Keratinocyte (primary cell): Measurements from ENCODE around the gene TMEM253. TPM values are rescaled to one million over a fixed set of nuclear protein-coding genes. Genes with fewer than 3 reads are reported as not detected.

Experiments
- DNase-seq: peaks from one replicate; pipeline ENCODE4 v3.0.0-alpha.2; 2011; ENCODE audit warnings: low read depth, missing footprints, low spot score
- FAIRE-seq: peaks from 2 replicates; lab custom pipeline; 2011; peaks lifted over from hg19 to GRCh38; lab: Jason Lieb, UNC
- H2AFZ ChIP-seq: 2 replicates; pipeline ENCODE4 v1.6.0; 2012; ENCODE audit warnings: low read length, control low read depth, inconsistent platforms; ENCODE audit not compliant: control insufficient read depth
- H3K27ac ChIP-seq: 2 replicates; pipeline ENCODE4 v1.5.1; 2011; ENCODE audit warnings: low read length; ENCODE audit not compliant: control insufficient read depth, insufficient read depth
- H3K27me3 ChIP-seq: 3 replicates; pipeline ENCODE4 v1.6.0; 2011; ENCODE audit warnings: low read length; ENCODE audit not compliant: control insufficient read depth, insufficient read depth; ENCODE audit errors: extremely low read depth
- H3K36me3 ChIP-seq, 2 experiments: 2 replicates in 1 of 2; 3 replicates in 1 of 2; pipeline ENCODE4 v1.5.1; 2011; ENCODE audit warnings: low read length in 2 of 2, mild to moderate bottlenecking in 1 of 2; ENCODE audit not compliant: control insufficient read depth in 2 of 2, insufficient read depth in 2 of 2; ENCODE audit errors: extremely low read depth in 1 of 2
- H3K4me1 ChIP-seq: 3 replicates; pipeline ENCODE4 v1.5.1; 2011; ENCODE audit warnings: low read length; ENCODE audit not compliant: control insufficient read depth, insufficient read depth; ENCODE audit errors: extremely low read depth
- H3K4me2 ChIP-seq: 3 replicates; pipeline ENCODE4 v1.6.0; 2011; ENCODE audit warnings: low read depth, low read length; ENCODE audit not compliant: control insufficient read depth, insufficient read depth; ENCODE audit errors: extremely low read depth
- H3K4me3 ChIP-seq, 3 experiments: fragments of 200-600 bp in 1 of 3; sonication (generic) in 1 of 3; 2 replicates in 2 of 3; 3 replicates in 1 of 3; pipeline ENCODE4 v1.5.1; 2011 to 2016; ENCODE audit warnings: low read length in 3 of 3, mild to moderate bottlenecking in 3 of 3, control low read depth in 2 of 3, inconsistent platforms in 1 of 3, low read depth in 1 of 3, mixed read lengths in 1 of 3, mixed run types in 1 of 3, moderate library complexity in 1 of 3; ENCODE audit not compliant: control insufficient read depth in 2 of 3, insufficient read depth in 2 of 3; ENCODE audit errors: extremely low read depth in 1 of 3
- H3K79me2 ChIP-seq: 2 replicates; pipeline ENCODE4 v1.6.0; 2012; ENCODE audit warnings: low read length; ENCODE audit not compliant: control insufficient read depth, insufficient read depth
- H3K9ac ChIP-seq: 3 replicates; pipeline ENCODE4 v1.6.0; 2011; ENCODE audit warnings: low read length; ENCODE audit not compliant: control insufficient read depth, insufficient read depth; ENCODE audit errors: extremely low read depth
- H3K9me1 ChIP-seq: 3 replicates; pipeline ENCODE4 v1.6.0; 2011; ENCODE audit warnings: low read length; ENCODE audit not compliant: control insufficient read depth, insufficient read depth; ENCODE audit errors: extremely low read depth
- H3K9me3 ChIP-seq: 2 replicates; pipeline ENCODE4 v1.5.1; 2012; ENCODE audit warnings: low read depth, low read length; ENCODE audit not compliant: control insufficient read depth
- H4K20me1 ChIP-seq: 3 replicates; pipeline ENCODE4 v1.6.0; 2011; ENCODE audit warnings: low read length; ENCODE audit not compliant: control insufficient read depth, insufficient read depth; ENCODE audit errors: extremely low read depth
- EZH2 ChIP-seq: IDR thresholded peaks from one replicate; pipeline ENCODE4 v1.6.1; 2012; ENCODE audit warnings: inconsistent platforms, mild to moderate bottlenecking, low read length, moderate library complexity
- dilution Hi-C: fragments of 300-500 bp; cut with MboI; formaldehyde crosslinking; loops from one replicate; pipeline ENCODE4 v1.7.0; 2020; ENCODE audit warnings: low sequenced_read_pairs; ENCODE audit not compliant: extremely low pct_ligation_motif_present
- polyA plus RNA-seq, 5 experiments: library from polyadenylated mRNA; depleted of rRNA in 3 of 5; stranded (reverse) in 3 of 5; stranded (forward) in 1 of 5; unstranded in 1 of 5; fragments of >200 nt; gene quantifications; 1 replicate in 1 of 5; 2 replicates in 3 of 5; 3 replicates in 1 of 5; pipeline versions ENCODE4 v1.2.1 to v1.2.3, GENCODE V29; 2011 to 2012; ENCODE audit warnings: missing spikeins in 2 of 5, low read depth in 1 of 5, low replicate concordance in 1 of 5
- TF ChIP-seq, protein P1 (sequence below), 3 experiments: IDR thresholded peaks in 1 of 3; conservative IDR thresholded peaks in 1 of 3; optimal IDR thresholded peaks in 1 of 3; 2 replicates in 2 of 3; 3 replicates in 1 of 3; pipeline versions ENCODE3 to v1.5.1; 2011; ENCODE audit warnings: low read length in 3 of 3, mild to moderate bottlenecking in 3 of 3, moderate library complexity in 2 of 3, control low read depth in 1 of 3, inconsistent platforms in 1 of 3; ENCODE audit not compliant: insufficient read depth in 2 of 3; ENCODE audit errors: extremely low read depth in 1 of 3

The TMEM253 gene
- polyA plus RNA-seq, 1 donor (not counting 4 experiments of a cell fraction or from before 2014, with no cell fraction given): 1.1 TPM

DNA sequence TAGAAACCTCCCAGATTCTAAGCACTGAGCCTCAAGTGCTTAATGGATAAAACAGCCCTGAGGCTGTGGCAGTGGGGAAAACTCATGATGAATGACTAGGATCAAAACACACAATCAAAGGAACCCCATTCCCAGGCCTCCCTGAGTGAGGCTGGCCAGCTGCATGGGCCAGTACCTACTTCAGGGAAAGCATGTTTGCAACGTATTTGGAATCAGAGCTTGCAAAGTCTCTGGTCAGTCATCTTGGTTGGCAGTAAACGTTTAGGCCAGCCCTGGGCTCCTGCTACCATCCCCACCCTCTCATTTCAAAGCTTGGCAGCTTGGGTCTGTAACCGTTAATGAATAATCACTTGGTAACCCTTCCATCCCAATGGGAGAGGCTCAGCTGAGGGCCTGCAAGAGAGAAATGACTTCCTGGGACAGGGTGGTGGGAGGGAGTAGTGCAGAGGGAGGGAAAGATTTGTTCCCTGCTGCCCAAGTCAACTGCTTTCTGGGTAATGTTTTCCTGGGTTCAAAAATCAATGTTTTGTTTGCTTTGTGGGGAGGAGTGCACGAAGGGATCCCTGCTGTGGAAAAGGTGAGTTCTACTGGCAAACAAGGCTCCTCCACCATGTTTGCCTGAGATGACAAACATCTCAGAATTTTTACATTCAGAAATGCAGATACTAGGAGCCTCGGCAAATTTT lies 45.3 kb upstream of the TMEM253 start:
- FAIRE-seq (no peak), DNase-seq (no peak)
- no peaks in the 10 kb centered on the region for H3K9me3 ChIP-seq
- no peaks in the 10 kb centered on the region for H3K36me3 ChIP-seq
- H4K20me1 ChIP-seq: no peaks in the 10 kb centered on the region
- TF ChIP-seq EZH2: no peak
- TF ChIP-seq, protein P1, sequence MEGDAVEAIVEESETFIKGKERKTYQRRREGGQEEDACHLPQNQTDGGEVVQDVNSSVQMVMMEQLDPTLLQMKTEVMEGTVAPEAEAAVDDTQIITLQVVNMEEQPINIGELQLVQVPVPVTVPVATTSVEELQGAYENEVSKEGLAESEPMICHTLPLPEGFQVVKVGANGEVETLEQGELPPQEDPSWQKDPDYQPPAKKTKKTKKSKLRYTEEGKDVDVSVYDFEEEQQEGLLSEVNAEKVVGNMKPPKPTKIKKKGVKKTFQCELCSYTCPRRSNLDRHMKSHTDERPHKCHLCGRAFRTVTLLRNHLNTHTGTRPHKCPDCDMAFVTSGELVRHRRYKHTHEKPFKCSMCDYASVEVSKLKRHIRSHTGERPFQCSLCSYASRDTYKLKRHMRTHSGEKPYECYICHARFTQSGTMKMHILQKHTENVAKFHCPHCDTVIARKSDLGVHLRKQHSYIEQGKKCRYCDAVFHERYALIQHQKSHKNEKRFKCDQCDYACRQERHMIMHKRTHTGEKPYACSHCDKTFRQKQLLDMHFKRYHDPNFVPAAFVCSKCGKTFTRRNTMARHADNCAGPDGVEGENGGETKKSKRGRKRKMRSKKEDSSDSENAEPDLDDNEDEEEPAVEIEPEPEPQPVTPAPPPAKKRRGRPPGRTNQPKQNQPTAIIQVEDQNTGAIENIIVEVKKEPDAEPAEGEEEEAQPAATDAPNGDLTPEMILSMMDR (optimal IDR thresholded peaks at IDR 0.05 in 1 of 3, IDR thresholded peaks at IDR 0.05 in 1 of 3, conservative IDR thresholded peaks at IDR 0.05 in 1 of 3; ENCODE audit: extremely low read depth in 1 of 3, insufficient read depth in 2 of 3, low read length in 3 of 3): no peak
- dilution Hi-C loops: no loop called here
- H3K4me3 ChIP-seq: no peak overlapping the region
- H3K4me2 ChIP-seq: no peak overlapping the region
- no peak overlapping the region for H2AFZ ChIP-seq
- no peaks in the 10 kb centered on the region for H3K4me1 ChIP-seq
- H3K79me2 ChIP-seq: no peaks in the 10 kb centered on the region
- no peaks in the 10 kb centered on the region for H3K9me1 ChIP-seq
- H3K27ac ChIP-seq: no peak overlapping the region
- H3K9ac ChIP-seq: no peak overlapping the region
- no peaks in the 10 kb centered on the region for H3K27me3 ChIP-seq

DNA sequence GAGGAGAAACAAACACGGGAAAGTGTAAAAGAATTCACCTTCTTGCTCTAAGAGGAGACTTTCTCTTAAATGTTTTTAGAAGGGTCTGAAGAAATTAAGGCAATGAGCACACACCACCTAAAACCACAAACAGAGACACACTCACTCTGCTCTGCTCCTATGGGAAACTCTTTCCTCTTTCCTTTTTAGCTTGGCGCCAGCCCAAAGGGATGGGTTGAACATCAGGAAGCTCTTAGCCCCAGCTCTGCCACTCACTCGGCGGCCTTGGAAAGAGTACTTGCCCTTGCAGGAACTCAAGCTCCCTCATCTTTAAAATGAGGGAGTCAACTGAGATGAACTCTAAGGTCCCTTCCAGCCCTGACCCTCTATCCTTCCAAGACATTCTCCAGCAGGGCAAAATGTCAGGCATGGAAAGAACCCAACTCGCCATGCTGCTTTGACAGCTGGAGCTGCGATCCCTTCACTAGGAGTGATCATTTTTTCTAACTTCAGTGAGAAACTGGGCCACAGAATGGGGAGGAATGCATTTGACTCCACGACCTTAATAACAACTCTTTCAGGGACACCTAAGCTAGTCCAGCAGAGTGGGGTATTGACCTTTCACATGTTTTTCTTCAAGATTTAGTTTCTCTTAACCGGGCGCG lies 44.2 kb upstream of the TMEM253 start:
- DNase-seq: no peak
- dilution Hi-C loops: no loop called here
- TF ChIP-seq, protein P1 (optimal IDR thresholded peaks at IDR 0.05 in 1 of 3, IDR thresholded peaks at IDR 0.05 in 1 of 3, conservative IDR thresholded peaks at IDR 0.05 in 1 of 3; ENCODE audit: extremely low read depth in 1 of 3, insufficient read depth in 2 of 3, low read length in 3 of 3): no peak
- TF ChIP-seq EZH2: no peak

More for the DNA sequence above, 44.2 kb upstream of the TMEM253 start:
- peak overlapping the region; percentile 6 for H2AFZ ChIP-seq
- no peak for FAIRE-seq
- no peak overlapping the region for H3K9ac ChIP-seq
- no peaks in the 10 kb centered on the region for H3K4me1 ChIP-seq
- no peaks in the 10 kb centered on the region for H3K27me3 ChIP-seq
- no peak overlapping the region for H3K4me2 ChIP-seq
- no peak overlapping the region for H3K27ac ChIP-seq
- no peaks in the 10 kb centered on the region for H3K79me2 ChIP-seq
- H3K4me3 ChIP-seq: no peak overlapping the region
- no peaks in the 10 kb centered on the region for H3K9me3 ChIP-seq
- H4K20me1 ChIP-seq: no peaks in the 10 kb centered on the region
- H3K9me1 ChIP-seq: no peaks in the 10 kb centered on the region
- H3K36me3 ChIP-seq: no peaks in the 10 kb centered on the region
